T-cell (primary cell): ENCODE measurements around the gene KIAA1328. TPM values are rescaled to one million over a fixed set of nuclear protein-coding genes. Genes with fewer than 3 reads are reported as not detected.
A peak's percentile ranks its signal among the peaks of the same experiment; 100 is the strongest.
"Not testable (repeated sequence)": the region's sequence is repeated elsewhere in the genome, so short reads cannot be mapped to it uniquely, and the experiment has no call there.

Experiments
- ATAC-seq, 4 experiments: fragments of 200-7000 bp in 3 of 4; fragments of 150-1000 bp in 1 of 4; cut with Tn5 transposase; replicated peaks in 1 of 4; 1 replicate in 3 of 4; 2 replicates in 1 of 4; pipeline ENCODE4 v1.10.0; 2021; ENCODE audit warnings: moderate library complexity in 3 of 4, mild to moderate bottlenecking in 2 of 4, moderate number of reproducible peaks in 1 of 4
- CTCF ChIA-PET, 2 donors: fragments of 300-600 bp; sonication (Branson Sonifier 250); formaldehyde crosslinking; loops; one replicate each; lab custom pipeline; 2022; ENCODE audit warnings: antibody characterized with exemption in 2 of 2; lab: Charles Lee
- POLR2A ChIA-PET, 2 donors: fragments of 300-600 bp; sonication (Branson Sonifier 250); formaldehyde crosslinking; loops; one replicate each; lab custom pipeline; 2022; ENCODE audit warnings: antibody characterized with exemption in 2 of 2; lab: Charles Lee
- DNase-seq, 35 experiments: peaks; one replicate each; pipeline versions ENCODE4 v3.0.0 to v3.0.0-alpha.2; 2013 to 2023
- H3K27ac ChIP-seq: one replicate; pipeline ENCODE4 v1.5.1; 2013; ENCODE audit warnings: low read length
- H3K27me3 ChIP-seq, 2 experiments: replicated peaks in 1 of 2; 1 replicate in 1 of 2; 2 replicates in 1 of 2; pipeline versions ENCODE4 v1.6.1 to v1.7.0; 2013; ENCODE audit warnings: low read length in 1 of 2, mixed read lengths in 1 of 2; ENCODE audit not compliant: control insufficient read depth in 2 of 2, insufficient read depth in 2 of 2; ENCODE audit errors: extremely low read depth in 1 of 2
- H3K36me3 ChIP-seq, 2 donors: 1 replicate in 1 of 2; 2 replicates in 1 of 2; pipeline versions ENCODE4 v1.6.1 to v1.7.0; 2013; ENCODE audit warnings: low read length in 1 of 2; ENCODE audit not compliant: control insufficient read depth in 2 of 2, insufficient read depth in 1 of 2; ENCODE audit errors: extremely low read depth in 1 of 2
- H3K4me1 ChIP-seq, 2 experiments: 1 replicate in 1 of 2; 2 replicates in 1 of 2; pipeline versions ENCODE4 v1.6.1 to v1.7.0; 2013; ENCODE audit warnings: low read length in 2 of 2, mixed read lengths in 1 of 2; ENCODE audit not compliant: insufficient read depth in 2 of 2, control insufficient read depth in 1 of 2; ENCODE audit errors: extremely low read depth in 1 of 2
- H3K4me3 ChIP-seq, 2 donors: 1 replicate in 1 of 2; 2 replicates in 1 of 2; pipeline versions ENCODE4 v1.5.1 to v1.7.0; 2013; ENCODE audit warnings: mild to moderate bottlenecking in 2 of 2, low read length in 1 of 2, moderate library complexity in 1 of 2; ENCODE audit not compliant: control insufficient read depth in 1 of 2; ENCODE audit errors: extremely low read depth in 1 of 2
- H3K9me3 ChIP-seq: 2 replicates; pipeline ENCODE4 v1.7.0; 2013
- H3K27ac Mint-ChIP-seq, 2 donors: one replicate each; pipeline ENCODE4 v1.8.0; 2020 to 2021; ENCODE audit warnings: mild to moderate bottlenecking in 2 of 2, mixed read lengths in 2 of 2
- H3K27me3 Mint-ChIP-seq, 2 donors: one replicate each; pipeline ENCODE4 v1.8.0; 2021 to 2022; ENCODE audit warnings: mixed read lengths in 2 of 2
- H3K36me3 Mint-ChIP-seq: one replicate; pipeline ENCODE4 v1.8.0; 2021; ENCODE audit warnings: mixed read lengths
- H3K4me1 Mint-ChIP-seq, 3 donors: one replicate each; pipeline ENCODE4 v1.8.0; 2020 to 2022; ENCODE audit warnings: mixed read lengths in 3 of 3, mild to moderate bottlenecking in 1 of 3
- H3K4me3 Mint-ChIP-seq, 3 donors: one replicate each; pipeline ENCODE4 v1.8.0; 2020 to 2022; ENCODE audit warnings: mild to moderate bottlenecking in 3 of 3, mixed read lengths in 3 of 3, moderate library complexity in 3 of 3
- H3K9me3 Mint-ChIP-seq, 3 donors: one replicate each; pipeline ENCODE4 v1.8.0; 2020 to 2022; ENCODE audit warnings: mixed read lengths in 3 of 3
- WGBS: methylation state at CpG from one replicate; pipeline ENCODE4 v1.1.5; 2013; ENCODE audit warnings: missing lambda C conversion rate; ENCODE audit not compliant: insufficient coverage; 5-methylcytosine and 5-hydroxymethylcytosine counted together
- total RNA-seq, 35 experiments: library from RNA in 6 of 35; stranded (reverse) in 6 of 35; fragments of 120-200 nt in 1 of 35; gene quantifications; one replicate each; pipeline versions ENCODE4 v1.2.1 to v1.2.4 and lab custom pipeline; 2013 to 2026

Gene KIAA1328
- total RNA-seq, 5 donors from 2014 or later (not counting 1 experiment from before 2014, with no cell fraction given), result 10.0 to 17.0 (median 11.5) TPM

DNA sequence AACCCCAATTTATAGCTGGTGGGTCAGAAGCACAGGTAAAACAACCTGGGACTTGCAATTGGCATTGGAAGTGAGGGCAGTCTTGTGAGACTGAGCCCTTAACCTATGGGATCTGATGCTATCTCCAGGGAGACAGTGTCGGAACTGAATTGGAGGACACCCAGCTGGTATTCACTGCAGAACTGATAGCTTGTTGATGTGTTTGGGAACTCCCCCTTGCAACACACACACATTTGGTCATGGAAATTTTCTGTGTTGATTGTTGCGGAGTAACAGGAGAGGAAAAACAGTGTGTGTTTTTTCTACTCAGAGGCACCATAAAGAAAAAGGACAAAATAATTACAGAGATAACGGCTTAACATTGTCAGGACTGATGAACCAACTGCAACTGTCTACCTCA is 16.2 kb upstream of the KIAA1328 start:
- POLR2A ChIA-PET, result no interaction called here
- H3K27ac ChIP-seq, result no peak overlapping the region
- H3K4me1 ChIP-seq, result peaks cover 0 to 2% of the 10 kb centered on the region in 2 experiments
- H3K9me3 Mint-ChIP-seq, result no peaks in the 10 kb centered on the region
- no peak overlapping the region for H3K4me3 Mint-ChIP-seq
- no peaks in the 10 kb centered on the region for H3K27me3 ChIP-seq
- H3K36me3 ChIP-seq, result peaks cover 2 to 38% of the 10 kb centered on the region in 2 donors
- H3K27me3 Mint-ChIP-seq, result no peaks in the 10 kb centered on the region
- DNase-seq, result no peak
- no peaks in the 10 kb centered on the region for H3K9me3 ChIP-seq
- H3K4me3 ChIP-seq, result no peak overlapping the region
- peaks cover 0 to 9% (median 6%) of the 10 kb centered on the region in 3 donors for H3K4me1 Mint-ChIP-seq
- ATAC-seq, result no peak
- CTCF ChIA-PET, result interaction anchor here (0.6 to 1.5 kb wide), 6 partner anchors 10 to 842 kb away, joined by 3 to 7 read pairs (median 4); partner anchors contain the start of genes KIAA1328 (in 1 of the 2) and TPGS2 (in 1 of the 2)
- peaks cover 22% of the 10 kb centered on the region for H3K36me3 Mint-ChIP-seq
- no CpG with 5 or more reads among the region's 3 CpGs for WGBS
- no peak overlapping the region for H3K27ac Mint-ChIP-seq

DNA sequence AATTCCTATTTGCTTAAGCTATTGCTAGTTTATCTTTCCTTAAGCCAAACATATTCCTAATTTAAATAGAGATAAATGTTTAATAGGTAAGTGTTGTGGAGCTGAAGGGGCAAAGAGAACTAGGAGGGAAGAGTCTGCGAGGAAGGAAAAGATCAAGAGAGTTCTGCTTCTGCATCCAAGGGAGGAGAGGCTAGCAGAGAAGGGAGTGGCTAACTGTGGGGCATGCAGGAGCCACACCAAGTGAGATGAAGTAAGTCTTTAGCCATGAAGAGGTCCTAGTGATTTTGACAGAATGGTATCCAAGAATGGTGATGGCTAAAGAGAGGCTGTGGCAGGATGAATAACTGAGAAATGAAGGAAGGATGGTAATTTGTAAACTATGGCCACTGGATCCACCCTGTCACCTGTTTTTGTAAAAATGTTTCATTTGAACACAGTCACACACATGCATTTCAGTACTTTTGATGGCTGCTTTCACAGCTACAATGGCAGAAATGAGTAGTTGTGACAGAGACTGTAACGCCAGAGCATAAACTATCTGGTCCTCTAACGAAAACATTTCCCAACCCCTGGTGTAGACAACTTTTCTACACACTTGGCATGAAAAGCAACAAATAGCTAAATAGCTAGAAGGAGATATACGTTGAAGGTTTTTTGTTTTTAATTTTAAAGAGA is 15.7 kb upstream of the KIAA1328 start:
- peak overlapping the region in 1 of 2 donors; percentile 50 for H3K27ac Mint-ChIP-seq
- no peak overlapping the region for H3K27ac ChIP-seq
- H3K9me3 ChIP-seq, result no peaks in the 10 kb centered on the region
- peaks cover 0 to 9% (median 6%) of the 10 kb centered on the region in 3 donors for H3K4me1 Mint-ChIP-seq
- peaks cover 24% of the 10 kb centered on the region for H3K36me3 Mint-ChIP-seq
- DNase-seq (no peak), ATAC-seq (no peak)
- H3K4me3 ChIP-seq, result no peak overlapping the region
- POLR2A ChIA-PET, result no interaction called here
- WGBS, result 100% methylated on average over 1 of the region's 4 CpGs
- H3K27me3 Mint-ChIP-seq, result no peaks in the 10 kb centered on the region
- peaks cover 5 to 39% of the 10 kb centered on the region in 2 donors for H3K36me3 ChIP-seq
- CTCF ChIA-PET, result interaction anchor here (0.6 to 1.5 kb wide), 8 partner anchors 10 to 843 kb away, joined by 3 to 7 read pairs (median 4); partner anchors contain the start of genes KIAA1328 (in 1 of the 2) and TPGS2 (in 1 of the 2)
- no peaks in the 10 kb centered on the region for H3K9me3 Mint-ChIP-seq
- H3K4me1 ChIP-seq, result peaks cover 0 to 2% of the 10 kb centered on the region in 2 experiments
- H3K4me3 Mint-ChIP-seq, result no peak overlapping the region
- H3K27me3 ChIP-seq, result no peaks in the 10 kb centered on the region

DNA sequence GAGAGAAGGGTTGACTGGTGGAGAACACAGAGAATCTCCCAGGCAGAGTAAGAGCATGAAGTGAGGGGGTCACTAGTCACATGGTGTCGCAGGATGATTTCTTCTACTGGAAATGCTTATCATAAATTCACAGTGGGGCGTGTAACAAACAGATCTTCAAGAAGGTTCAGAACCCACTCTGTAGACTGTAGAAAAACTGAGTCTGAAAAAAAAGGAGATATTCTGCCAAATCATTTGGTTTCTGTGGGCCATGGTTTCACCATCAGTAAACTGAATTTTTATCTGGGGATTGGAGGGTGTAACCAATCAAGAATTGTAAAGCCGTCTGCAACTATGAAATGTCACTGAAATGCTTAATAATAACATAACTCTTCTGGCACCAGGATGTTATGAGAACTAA is 15.1 kb upstream of the KIAA1328 start:
- no peak for ATAC-seq
- Mint-ChIP-seq H3K27ac (peak overlapping the region in 1 of 2 donors; percentile 50), H3K9me3 (no peaks in the 10 kb centered on the region), H3K4me3 (no peak overlapping the region), H3K36me3 (peaks cover 28% of the 10 kb centered on the region), H3K27me3 (no peaks in the 10 kb centered on the region), H3K4me1 (peaks cover 0 to 8% (median 6%) of the 10 kb centered on the region in 3 donors)
- no peak overlapping the region for H3K27ac ChIP-seq
- no peak for DNase-seq
- POLR2A ChIA-PET, result no interaction called here
- no peak overlapping the region for H3K4me3 ChIP-seq
- CTCF ChIA-PET, result interaction anchor here (1.0 to 1.5 kb wide), 3 partner anchors 9 to 21 kb away, joined by 3 to 4 read pairs (median 3); no protein-coding TSS in a partner anchor
- H3K27me3 ChIP-seq, result no peaks in the 10 kb centered on the region
- no CpG with 5 or more reads among the region's 3 CpGs for WGBS
- H3K36me3 ChIP-seq, result peaks cover 5 to 44% of the 10 kb centered on the region in 2 donors
- peaks cover 0 to 2% of the 10 kb centered on the region in 2 experiments for H3K4me1 ChIP-seq
- H3K9me3 ChIP-seq, result no peaks in the 10 kb centered on the region

DNA sequence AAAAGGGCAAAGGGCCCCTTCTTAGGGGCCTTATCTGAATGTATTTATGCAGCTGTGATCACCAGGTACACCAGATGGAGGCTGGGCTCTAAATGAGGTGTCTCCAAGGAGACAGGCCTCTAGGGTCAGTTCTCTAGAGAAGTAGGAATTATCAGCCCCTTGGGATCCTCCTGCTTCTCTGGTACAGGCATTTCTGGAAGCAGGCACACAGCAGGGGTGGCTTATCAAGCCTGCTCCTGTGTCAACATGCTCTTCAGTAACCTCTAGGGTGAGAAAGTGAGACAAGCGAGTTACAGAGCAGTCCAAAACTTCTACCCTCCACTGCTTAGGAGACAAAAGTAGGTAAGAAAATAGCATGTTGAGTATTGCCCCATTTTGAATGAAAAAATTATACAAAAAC is 13.9 kb upstream of the KIAA1328 start:
- H3K9me3 Mint-ChIP-seq, result no peaks in the 10 kb centered on the region
- H3K36me3 Mint-ChIP-seq, result peaks cover 31% of the 10 kb centered on the region
- no peak overlapping the region for H3K4me3 Mint-ChIP-seq

GRCh38 chr18:36816096-36816495 is 12.8 kb upstream of the KIAA1328 start:
- DNase-seq, H3K9me3 Mint-ChIP-seq, H3K27ac Mint-ChIP-seq, ATAC-seq, H3K27ac ChIP-seq, H3K4me1 Mint-ChIP-seq, H3K4me3 ChIP-seq, H3K9me3 ChIP-seq, H3K4me1 ChIP-seq, H3K4me3 Mint-ChIP-seq, H3K27me3 ChIP-seq, POLR2A ChIA-PET, H3K27me3 Mint-ChIP-seq: not testable (repeated sequence)
- H3K36me3 ChIP-seq, result peaks cover 5 to 43% of the 10 kb centered on the region in 2 donors
- CTCF ChIA-PET, result interaction anchor here in 1 of 2 donors (0.6 kb wide), 1 partner anchor 36 kb away, joined by 4 read pairs; no protein-coding TSS in a partner anchor
- H3K36me3 Mint-ChIP-seq, result peaks cover 31% of the 10 kb centered on the region

More for the DNA sequence above, 13.9 kb upstream of the KIAA1328 start:
- Histone ChIP-seq H3K27ac (no peak overlapping the region), H3K9me3 (no peaks in the 10 kb centered on the region), H3K27me3 (no peaks in the 10 kb centered on the region), H3K36me3 (peaks cover 5 to 46% of the 10 kb centered on the region in 2 donors), H3K4me1 (no peaks in the 10 kb centered on the region), H3K4me3 (no peak overlapping the region)
- WGBS, result no CpG with 5 or more reads among the region's 1 CpG
- Mint-ChIP-seq H3K27me3 (no peaks in the 10 kb centered on the region), H3K27ac (no peak overlapping the region), H3K4me1 (peaks cover 0 to 4% (median 2%) of the 10 kb centered on the region in 3 donors)
- ChIA-PET POLR2A (interaction anchor here in 1 of 2 donors (0.6 kb wide), 1 partner anchor 8 kb away, joined by 4 read pairs; no protein-coding TSS in a partner anchor), CTCF (interaction anchor here in 1 of 2 donors (1.5 kb wide), 1 partner anchor 19 kb away, joined by 3 read pairs; no protein-coding TSS in a partner anchor)
- ATAC-seq, result no peak
- DNase-seq, result no peak

- Histone ChIP-seq H3K4me1 (no peaks in the 10 kb centered on the region), H3K36me3 (peaks cover 5 to 43% of the 10 kb centered on the region in 2 donors), H3K4me3 (no peak overlapping the region), H3K27ac (no peak overlapping the region), H3K9me3 (no peaks in the 10 kb centered on the region), H3K27me3 (no peaks in the 10 kb centered on the region)
- ATAC-seq (no peak), DNase-seq (no peak)
- H3K4me1 Mint-ChIP-seq, result peaks cover 0 to 7% (median 5%) of the 10 kb centered on the region in 3 donors
- ChIA-PET POLR2A (no interaction called here), CTCF (interaction anchor here in 1 of 2 donors (0.6 kb wide), 1 partner anchor 129 kb away, joined by 3 read pairs; no protein-coding TSS in a partner anchor)
- peaks cover 36% of the 10 kb centered on the region for H3K36me3 Mint-ChIP-seq
- no peaks in the 10 kb centered on the region for H3K27me3 Mint-ChIP-seq
- no peak overlapping the region for H3K27ac Mint-ChIP-seq
- no CpG with 5 or more reads among the region's 1 CpG for WGBS
- H3K4me3 Mint-ChIP-seq, result no peak overlapping the region
- H3K9me3 Mint-ChIP-seq, result no peaks in the 10 kb centered on the region
These were observed 11.9 kb upstream of the KIAA1328 start for GRCh38 chr18:36817039-36817438.
